A549 treated with Hydrocortisone at 1 μM for 4 hours (cell line): Measurements from ENCODE around the gene TNS3. TPM values are rescaled to one million over a fixed set of nuclear protein-coding genes. Genes with fewer than 3 reads are reported as not detected.

Experiments used
- total RNA-seq: library from RNA; stranded (reverse); fragments of 200-300 nt; extraction: Qiagen RNA extraction; gene quantifications from 5 replicates; pipeline ENCODE4 v1.2.3, GENCODE V29; 2022

TNS3 gene
- total RNA-seq = 61.9 to 86.6 TPM (median 71.8 TPM) in 5 replicates

DNA sequence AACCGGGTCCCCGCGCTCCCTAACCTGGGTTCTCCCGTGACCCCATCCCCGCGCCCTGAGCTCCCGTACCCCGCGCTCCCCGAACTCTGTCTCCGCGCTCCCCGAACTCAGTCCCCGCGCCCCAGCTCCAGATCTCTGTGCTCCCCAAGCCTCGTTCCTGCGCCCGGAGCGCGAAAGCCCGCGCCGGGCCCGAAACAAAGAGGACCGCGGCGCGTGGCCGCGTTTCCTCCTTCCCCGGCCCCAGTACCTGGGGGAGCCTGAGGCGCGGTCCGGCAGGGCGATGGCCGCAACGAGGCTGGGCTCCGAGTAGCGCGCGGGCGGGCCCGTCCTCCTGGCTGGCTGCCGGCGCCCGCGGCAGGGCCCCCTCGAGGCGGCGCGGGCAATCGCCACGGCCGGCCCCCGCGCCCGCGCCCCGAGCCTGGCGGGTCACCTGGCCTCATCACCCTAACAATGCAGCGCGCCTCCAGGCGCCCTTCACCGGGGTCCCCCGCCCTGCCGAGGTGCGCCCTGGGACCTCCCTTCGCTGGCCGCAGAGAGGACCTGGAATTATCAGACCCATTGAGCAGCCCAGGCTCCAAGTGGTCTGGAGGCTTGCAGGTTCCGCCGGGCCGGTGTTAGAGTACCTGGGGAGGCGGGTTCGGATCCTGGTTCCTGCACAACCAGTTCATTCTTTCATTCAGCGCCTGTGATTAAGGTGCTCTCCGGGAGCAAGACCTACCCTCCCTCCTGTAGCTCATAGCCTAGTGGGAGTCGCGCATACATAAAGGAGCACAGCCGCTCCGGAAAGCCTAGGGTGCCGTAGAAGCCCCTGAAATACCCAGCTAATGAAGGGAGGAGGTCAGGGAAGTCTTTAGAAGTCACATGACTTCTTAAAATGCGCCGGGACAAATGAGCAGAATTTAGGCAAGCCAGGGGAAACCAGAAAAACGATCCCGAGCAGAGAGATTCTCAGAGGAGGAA, at the start of gene TNS3:
TNS3 (minus strand) TSS at position 308 of the 960 bp plus-strand sequence. CDS start 142,475 bp downstream, outside the sequence.

